ENCODE measurements around the gene TC2N.

TC2N gene

GRCh38 chr14:91731018-91731417 lies 136.3 kb downstream of the TC2N start:
- H3K4me3 ChIP-seq (replicated peaks; ENCODE audit: low read depth, low read length), result no peak overlapping the region
- TF ChIP-seq CTCF (IDR thresholded peaks at IDR 0.05; ENCODE audit: low read depth, low read length, missing control alignments), result no peak
- DNase-seq (ENCODE audit: extremely low read depth, low read depth), result no peak

GRCh38 chr14:91729756-91730155 lies 137.6 kb downstream of the TC2N start:
- DNase-seq (ENCODE audit: extremely low read depth, low read depth), result no peak
- TF ChIP-seq CTCF (IDR thresholded peaks at IDR 0.05; ENCODE audit: low read depth, low read length, missing control alignments), result no peak
- H3K4me3 ChIP-seq (replicated peaks; ENCODE audit: low read depth, low read length), result no peak overlapping the region
